Sigmoid colon (tissue), 4 donors: ENCODE measurements around the gene EZR.

Experiments
- CTCF ChIP-seq, 4 experiments: fragments of 450-650 bp in 3 of 4; fragments of 200-600 bp in 1 of 4; IDR thresholded peaks; one replicate each; pipeline ENCODE4 v1.5.1; 2016 to 2019; ENCODE audit warnings: antibody characterized with exemption in 4 of 4, mild to moderate bottlenecking in 3 of 4, moderate library complexity in 2 of 4
- EP300 ChIP-seq, 4 donors: sonication (generic); formaldehyde crosslinking; IDR thresholded peaks; one replicate each; pipeline ENCODE4 v1.6.1; 2017; ENCODE audit warnings: antibody characterized with exemption in 4 of 4
- POLR2A ChIP-seq, 2 donors: fragments of 450-650 bp; IDR thresholded peaks; one replicate each; pipeline ENCODE4 v1.6.1; 2016; ENCODE audit warnings: antibody characterized with exemption in 2 of 2, mild to moderate bottlenecking in 2 of 2, moderate library complexity in 2 of 2
- POLR2AphosphoS5 ChIP-seq, 4 donors: sonication (generic); formaldehyde crosslinking; IDR thresholded peaks; one replicate each; pipeline ENCODE4 v1.6.1; 2017; ENCODE audit warnings: antibody characterized with exemption in 4 of 4

- TF ChIP-seq CTCF (IDR thresholded peaks at IDR 0.05) (no peak), POLR2A (IDR thresholded peaks at IDR 0.05) (no peak), EP300 (IDR thresholded peaks at IDR 0.05) (no peak), POLR2AphosphoS5 (IDR thresholded peaks at IDR 0.05) (no peak)
Measured at GRCh38 chr6:158830736-158831135, 11.6 kb upstream of the EZR start.
